Measurements from ENCODE around the gene OR51E2.

- TF ChIP-seq CTCF (IDR thresholded peaks at IDR 0.05) = no peak
- TF ChIP-seq POLR2A (IDR thresholded peaks at IDR 0.05) = no peak
Observed at GRCh38 chr11:4714300-4714699, 16.6 kb upstream of the OR51E2 start.
